ENCODE results near the gene PPP1R3G.

- TF ChIP-seq CTCF (IDR thresholded peaks at IDR 0.05) = no peak
- no peak for TF ChIP-seq POLR2A (IDR thresholded peaks at IDR 0.05)
Observed at GRCh38 chr6:5044866-5045265, 40.3 kb upstream of the PPP1R3G start.

Data from testis (tissue), 2 donors.